Measurements from ENCODE around the gene BRF1.
"Not testable (repeated sequence)": the region's sequence is repeated elsewhere in the genome, so short reads cannot be mapped to it uniquely, and the experiment has no call there.

Gene BRF1

GRCh38 chr14:105281371-105282097 is 19.3 kb downstream of the BRF1 start:
- in situ Hi-C loops (cut with MboI; ENCODE audit: low pct_unique_long_range_greater_than_20kb, low sequenced_read_pairs, unreplicated experiment) = no loop called here
- peak; percentile 65 for TF ChIP-seq CTCF (IDR thresholded peaks at IDR 0.05; ENCODE audit: extremely low read depth, insufficient read depth, missing control alignments)
- peak; percentile 78 for DNase-seq (ENCODE audit: low spot score)

GRCh38 chr14:105280525-105280924 is 20.3 kb downstream of the BRF1 start:
- in situ Hi-C loops (cut with MboI; ENCODE audit: low pct_unique_long_range_greater_than_20kb, low sequenced_read_pairs, unreplicated experiment) = no loop called here
- no peak for TF ChIP-seq CTCF (IDR thresholded peaks at IDR 0.05; ENCODE audit: extremely low read depth, insufficient read depth, missing control alignments)
- DNase-seq (ENCODE audit: low spot score) = no peak

GRCh38 chr14:105279642-105280361 is 21.0 kb downstream of the BRF1 start:
- DNase-seq (ENCODE audit: low spot score) = no peak
- in situ Hi-C loops (cut with MboI; ENCODE audit: low pct_unique_long_range_greater_than_20kb, low sequenced_read_pairs, unreplicated experiment) = no loop called here
- no peak for TF ChIP-seq CTCF (IDR thresholded peaks at IDR 0.05; ENCODE audit: extremely low read depth, insufficient read depth, missing control alignments)

- in situ Hi-C loops (cut with MboI; ENCODE audit: low pct_unique_long_range_greater_than_20kb, low sequenced_read_pairs, unreplicated experiment) = not testable (repeated sequence)
Observed at GRCh38 chr14:105277448-105277847, 23.4 kb downstream of the BRF1 start.

GRCh38 chr14:105275267-105275946 is 25.4 kb downstream of the BRF1 start:
- in situ Hi-C loops (cut with MboI; ENCODE audit: low pct_unique_long_range_greater_than_20kb, low sequenced_read_pairs, unreplicated experiment) = no loop called here
- no peak for TF ChIP-seq CTCF (IDR thresholded peaks at IDR 0.05; ENCODE audit: extremely low read depth, insufficient read depth, missing control alignments)
- DNase-seq (ENCODE audit: low spot score) = no peak

More at GRCh38 chr14:105277448-105277847, 23.4 kb downstream of the BRF1 start:
- not testable (repeated sequence) for DNase-seq (ENCODE audit: low spot score)

- no peak for DNase-seq (ENCODE audit: low spot score)
- in situ Hi-C loops (cut with MboI; ENCODE audit: low pct_unique_long_range_greater_than_20kb, low sequenced_read_pairs, unreplicated experiment) = no loop called here
- no peak for TF ChIP-seq CTCF (IDR thresholded peaks at IDR 0.05; ENCODE audit: extremely low read depth, insufficient read depth, missing control alignments)
Observed at GRCh38 chr14:105274637-105275036, 26.2 kb downstream of the BRF1 start.

DNA sequence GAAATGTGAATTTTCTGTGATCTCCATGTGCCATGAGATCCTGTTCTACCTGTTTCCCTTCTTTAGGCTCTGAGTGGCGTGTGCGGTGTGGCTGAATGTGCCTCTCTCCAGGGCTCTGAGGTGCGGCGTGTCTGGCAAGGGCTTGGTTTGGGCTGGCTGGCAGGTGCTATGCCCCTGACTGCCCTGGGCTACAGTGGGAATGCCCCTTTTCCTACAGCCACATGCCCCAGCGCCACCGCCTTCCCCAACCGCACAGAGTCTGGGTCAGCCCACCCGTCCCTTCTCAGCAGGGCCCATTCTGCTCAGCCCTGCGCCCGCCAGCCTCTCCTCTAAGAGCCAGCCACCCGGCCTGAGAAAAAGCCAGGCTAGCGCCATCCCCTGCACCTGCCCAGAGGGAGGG is 27.7 kb downstream of the BRF1 start:
- in situ Hi-C loops (cut with MboI; ENCODE audit: low pct_unique_long_range_greater_than_20kb, low sequenced_read_pairs, unreplicated experiment) = no loop called here
- no peak for TF ChIP-seq CTCF (IDR thresholded peaks at IDR 0.05; ENCODE audit: extremely low read depth, insufficient read depth, missing control alignments)
- DNase-seq (ENCODE audit: low spot score) = no peak

Data from GM13977 (cell line).